NCI-H2196 (cell line): ENCODE data around the gene TANGO2.

Source experiments
- DNase-seq: peaks from one replicate; lab custom pipeline; 2025; ENCODE audit not compliant: unreplicated experiment; lab: John Stamatoyannopoulos, UW

TANGO2 gene

DNA sequence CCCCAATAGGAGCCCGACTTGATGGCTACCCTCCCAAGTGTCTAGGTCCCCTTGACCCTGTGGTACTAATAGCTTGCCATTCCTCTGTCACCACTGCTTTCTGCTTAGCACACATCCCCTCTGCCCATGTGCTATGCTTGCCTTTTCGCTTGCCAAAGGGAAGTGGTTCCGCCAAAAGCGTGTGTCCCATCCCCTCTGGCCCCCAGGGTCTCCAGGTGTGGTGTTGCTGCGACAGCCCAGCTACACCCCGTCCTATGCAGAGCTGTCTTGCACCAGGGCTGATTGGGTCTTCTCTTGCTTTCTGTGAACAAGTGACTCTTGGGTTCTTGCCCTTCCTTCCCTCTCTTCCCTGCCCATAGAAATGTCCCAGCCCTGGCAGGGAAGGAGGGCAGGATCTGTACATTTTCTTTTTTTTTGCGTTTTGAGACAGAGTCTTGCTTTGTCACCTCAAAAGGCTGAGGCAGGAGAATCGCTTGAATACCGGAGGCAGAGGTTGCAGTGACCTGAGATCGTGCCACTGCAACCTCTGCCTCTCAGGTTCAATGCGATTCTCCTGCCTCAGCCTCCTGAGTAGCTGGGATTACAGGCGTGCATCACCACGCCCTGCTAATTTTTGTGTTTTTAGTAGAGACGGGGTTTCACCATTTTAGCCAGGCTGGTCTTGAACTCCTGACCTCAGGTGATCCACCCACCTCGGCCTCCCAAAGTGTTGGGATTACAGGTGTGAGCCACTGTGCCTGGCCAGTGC is 3.9 kb downstream of the TANGO2 start:
- DNase-seq = no peak

DNA sequence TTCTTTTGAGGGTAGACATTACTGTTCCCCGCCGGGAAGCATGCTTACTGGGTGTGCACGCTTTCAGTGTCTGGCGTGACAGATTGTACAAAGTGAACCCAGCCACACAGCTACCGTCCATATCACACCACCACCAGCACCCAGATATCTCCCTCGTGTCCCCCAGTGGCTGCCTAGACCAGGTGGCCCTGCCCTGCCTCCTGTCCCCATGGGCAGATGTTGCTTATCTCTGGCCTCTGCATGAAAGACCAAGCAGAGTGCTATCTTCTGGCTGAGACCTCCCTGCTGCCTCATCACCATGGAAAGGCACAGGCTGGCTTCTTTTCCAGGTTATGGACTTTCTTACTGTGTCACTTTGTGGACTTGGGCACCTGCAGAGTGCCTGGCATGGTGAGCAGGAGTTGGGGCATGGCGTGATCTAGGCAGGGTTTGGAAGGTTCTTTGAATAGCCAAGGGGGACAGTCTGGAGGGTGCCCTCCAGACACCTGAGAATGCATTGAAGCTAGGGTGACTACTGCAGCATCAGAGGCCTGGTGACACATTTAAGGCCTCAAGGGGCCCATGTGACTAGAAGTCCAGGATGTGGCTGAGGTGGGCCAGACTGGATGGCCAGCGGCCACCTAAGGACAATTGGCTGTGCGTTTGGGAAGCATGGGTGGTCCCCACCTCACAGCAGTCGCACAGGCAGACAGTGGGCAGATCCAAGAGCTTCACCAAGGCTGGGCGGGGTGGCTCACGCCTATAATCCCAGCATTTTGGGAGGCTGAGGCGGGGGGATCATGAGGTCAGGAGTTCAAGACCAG is 4.7 kb downstream of the TANGO2 start:
- DNase-seq = no peak

DNA sequence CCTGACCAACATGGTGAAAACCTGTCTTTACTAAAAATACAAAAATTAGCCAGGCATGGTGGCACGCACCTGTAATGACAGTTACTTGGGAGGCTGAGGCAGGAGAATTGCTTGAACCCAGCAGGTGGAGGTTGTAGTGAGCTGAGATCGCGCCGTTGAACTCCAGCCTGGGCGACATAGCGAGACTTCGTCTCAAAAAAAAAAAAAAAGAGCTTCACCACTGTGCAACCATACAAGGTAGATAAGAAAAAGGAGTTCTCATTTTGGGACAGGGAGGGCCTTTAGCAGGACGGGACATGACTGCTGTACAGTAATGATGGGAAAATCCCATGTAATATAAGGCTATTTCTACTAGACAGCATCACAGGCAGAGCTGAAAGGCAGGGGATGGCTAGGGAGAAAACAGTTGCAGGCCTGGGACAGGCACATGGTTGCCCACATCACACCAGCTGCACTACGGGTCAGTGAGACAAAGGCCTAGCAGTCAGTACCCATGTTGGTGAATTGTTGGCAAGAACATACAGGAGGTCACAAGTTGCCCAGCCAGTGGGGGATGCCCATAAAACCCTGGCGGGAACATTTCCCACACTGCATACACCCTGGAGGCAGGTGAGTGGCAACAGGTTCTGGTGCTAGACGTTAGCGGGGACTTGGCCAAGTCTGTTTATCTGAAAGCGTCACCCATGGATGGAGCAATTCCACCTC is 5.4 kb downstream of the TANGO2 start:
- no peak for DNase-seq

DNA sequence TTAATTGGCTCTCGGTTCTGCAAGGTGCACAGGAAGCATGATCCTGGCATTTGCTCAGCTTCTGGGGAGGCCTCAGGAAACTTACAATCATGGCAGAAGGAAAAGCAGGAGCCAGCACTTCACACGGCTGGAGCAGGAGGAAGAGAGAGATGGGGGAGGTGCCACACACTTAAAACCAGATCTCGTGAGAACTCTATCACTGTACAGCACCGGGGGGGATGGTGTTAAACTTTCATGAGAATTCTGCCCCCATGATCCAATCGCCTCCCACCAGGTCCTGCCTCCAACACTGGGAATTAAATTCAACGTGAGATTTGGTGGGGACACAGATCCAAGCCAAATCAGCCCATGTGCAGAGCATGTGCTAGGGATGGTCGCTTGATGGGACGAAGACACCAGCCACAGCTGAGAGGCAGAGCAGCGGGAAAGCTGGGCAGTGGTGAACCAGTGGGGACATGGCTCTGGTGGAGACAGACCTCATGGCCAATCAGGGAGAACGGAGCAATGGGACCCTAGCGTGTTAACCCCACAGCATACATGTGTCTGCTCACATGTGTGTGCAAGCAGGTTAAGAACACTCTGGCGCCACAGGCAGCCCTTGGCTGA is 6.2 kb downstream of the TANGO2 start:
- no peak for DNase-seq

DNA sequence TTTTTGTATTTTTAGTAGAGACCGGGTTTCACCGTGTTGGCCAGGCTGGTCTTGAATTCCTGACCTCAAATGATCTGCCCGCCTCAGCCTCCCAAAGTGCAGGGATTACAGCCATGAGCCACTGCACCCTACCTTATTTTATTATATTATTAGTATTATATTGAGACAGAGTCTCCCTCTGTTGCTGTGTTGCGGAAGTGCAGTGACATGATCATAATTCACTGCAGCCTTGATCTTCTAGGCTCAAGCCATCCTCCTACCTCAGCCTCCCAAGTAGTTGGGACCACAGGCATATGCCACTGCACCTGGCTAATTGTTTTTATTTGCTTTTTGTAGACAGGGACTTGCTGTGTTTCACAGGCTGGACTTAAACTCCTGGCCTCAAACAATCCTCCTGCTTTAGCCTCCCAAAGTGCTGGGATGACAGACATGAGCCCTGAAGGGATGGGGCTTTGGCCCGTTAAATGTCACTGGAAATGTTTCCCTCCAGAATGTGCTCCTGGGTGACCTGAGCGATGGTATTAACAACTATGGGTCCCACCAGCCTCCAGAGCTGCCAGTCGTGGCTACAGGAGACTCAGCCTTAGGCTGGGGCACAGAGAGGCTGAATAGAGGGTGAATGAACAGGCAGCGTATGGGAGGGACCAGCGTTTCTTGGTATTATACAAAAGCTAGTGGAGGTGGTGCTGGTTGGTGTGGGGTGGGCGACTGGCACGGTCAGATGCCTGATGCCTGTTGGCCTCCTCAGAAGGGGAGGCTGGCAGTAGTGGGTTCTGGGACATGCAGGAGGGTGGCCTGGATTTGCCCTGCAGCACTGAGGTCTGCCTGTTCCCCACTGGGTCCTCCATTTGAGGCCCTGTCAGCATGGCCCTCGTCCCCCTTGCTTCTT is 7.3 kb downstream of the TANGO2 start:
- no peak for DNase-seq

DNA sequence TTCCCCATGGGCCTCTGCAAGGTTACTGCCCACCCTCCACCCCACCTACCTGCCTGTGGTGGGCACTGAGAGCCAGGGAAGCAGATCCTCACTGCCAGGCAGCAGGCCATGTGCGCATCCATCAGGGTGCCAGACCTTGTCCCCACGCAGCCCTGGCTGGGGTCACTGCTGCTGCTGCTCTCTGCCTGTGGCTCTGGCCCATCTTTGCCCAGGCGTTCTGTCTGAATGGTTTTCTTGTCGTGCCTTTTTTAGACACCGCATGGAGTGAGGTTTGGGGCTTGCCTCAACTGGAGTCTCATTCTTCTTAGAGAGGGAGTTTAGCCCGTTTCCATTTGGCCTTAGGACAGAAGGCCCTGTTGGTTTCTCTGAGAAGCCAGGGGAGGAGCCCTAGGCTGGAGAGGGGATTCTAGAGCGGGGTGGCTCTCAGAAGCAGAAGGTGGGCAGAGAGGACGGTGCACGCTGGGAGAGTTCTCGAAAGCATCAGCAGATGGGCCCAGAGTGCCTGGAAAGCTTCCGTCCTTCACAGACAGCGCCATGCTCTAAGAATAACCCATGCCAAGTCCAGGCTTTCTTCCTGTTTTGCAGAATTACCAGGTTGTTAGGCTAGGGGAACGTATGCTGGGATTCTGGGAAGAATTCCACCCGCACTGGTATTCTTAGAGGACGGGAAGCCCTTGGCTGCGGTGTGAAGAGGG is 8.1 kb downstream of the TANGO2 start:
- no peak for DNase-seq

DNA sequence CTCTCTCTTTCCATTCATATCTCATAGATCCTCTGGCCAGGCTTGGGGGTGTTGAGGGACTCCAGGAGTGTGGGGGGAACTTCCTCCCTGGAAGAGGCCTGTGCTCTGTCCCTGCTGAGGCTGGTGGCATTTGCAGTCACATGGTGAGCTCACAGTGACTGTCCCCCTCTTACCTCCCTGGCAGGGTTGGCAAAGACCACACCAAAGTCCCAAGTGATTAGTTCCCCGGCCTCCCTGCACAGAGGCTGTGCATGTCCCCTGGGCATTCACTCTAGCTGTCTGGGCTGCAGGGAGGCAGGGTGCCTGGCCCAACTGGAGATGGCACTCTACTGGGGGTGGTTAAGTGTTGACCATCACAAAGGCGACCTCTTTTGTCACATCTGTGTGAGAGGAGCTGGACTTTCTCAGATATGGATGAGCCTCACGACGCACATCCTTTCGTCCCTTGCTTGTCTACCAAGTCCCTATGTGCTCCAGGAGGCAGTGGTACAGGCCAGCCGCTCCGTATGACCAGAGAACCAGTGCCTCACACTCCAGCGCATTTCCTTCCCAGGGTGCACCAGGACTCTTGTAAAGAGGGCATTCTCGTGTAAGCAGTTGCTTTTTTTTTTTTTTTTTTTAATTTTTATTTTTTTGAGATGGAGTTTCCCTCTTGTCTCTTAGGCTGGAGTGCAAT is 8.8 kb downstream of the TANGO2 start:
- no peak for DNase-seq

DNA sequence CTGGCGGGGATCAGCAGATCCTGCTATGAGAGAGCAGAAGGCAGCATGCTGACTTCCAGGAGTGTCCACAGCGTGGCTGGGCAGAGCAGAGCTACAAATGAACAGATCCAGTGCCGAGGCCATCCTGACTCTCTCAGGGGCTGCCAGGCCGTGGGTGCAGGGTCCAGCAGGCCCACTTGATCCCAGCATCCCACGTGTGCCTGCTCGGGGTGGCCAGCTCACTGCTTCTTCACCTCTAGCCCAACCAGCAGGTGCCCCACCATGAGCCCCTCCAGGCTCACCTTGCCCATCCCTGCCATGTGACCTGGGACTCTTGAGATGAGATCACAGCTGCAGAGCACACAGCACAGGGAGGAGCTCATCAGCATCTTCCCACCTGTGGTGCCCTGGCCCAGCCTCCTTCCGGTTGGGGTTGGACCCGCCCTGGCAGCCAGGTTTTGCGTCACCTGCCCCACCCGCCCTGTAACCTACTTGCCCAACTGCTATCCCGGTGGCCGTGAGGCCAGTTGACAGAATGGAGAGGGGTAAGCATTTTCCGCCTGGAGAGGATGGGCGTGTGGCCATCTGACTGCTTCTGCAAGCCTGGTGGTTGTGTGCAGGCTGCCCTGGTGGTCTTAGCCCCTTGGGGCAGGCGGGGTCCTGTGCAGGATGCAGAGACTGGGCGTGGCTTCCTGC is 11.0 kb downstream of the TANGO2 start:
- no peak for DNase-seq

DNA sequence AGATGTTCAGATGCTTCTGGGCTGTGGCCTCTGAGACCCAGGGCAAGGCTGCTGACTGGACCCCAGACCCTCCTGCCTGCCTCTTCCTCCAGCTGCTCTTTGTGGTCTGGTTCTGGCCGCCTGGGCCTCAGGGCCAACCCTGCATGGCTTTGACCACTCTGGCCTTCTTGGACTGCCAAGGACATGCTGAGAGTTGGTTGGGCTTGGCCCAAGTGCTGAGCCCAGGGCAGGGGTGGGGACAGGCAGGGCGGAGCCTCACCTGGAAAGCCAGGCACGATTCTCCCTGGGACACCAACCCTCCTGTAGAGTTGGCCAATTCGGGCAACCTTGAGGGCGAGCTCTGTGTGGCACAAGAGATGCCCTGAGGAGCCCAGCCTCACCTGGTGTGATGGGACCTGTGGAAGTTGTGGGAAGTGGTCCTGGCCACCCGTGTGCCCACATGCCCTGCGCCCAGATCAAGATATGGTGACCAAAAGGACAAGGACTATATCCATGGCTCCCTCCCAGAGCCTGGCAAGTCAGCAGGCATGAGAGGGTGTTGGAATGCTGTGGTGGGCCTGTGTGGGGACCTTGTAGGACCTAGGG is 11.6 kb downstream of the TANGO2 start:
- no peak for DNase-seq

DNA sequence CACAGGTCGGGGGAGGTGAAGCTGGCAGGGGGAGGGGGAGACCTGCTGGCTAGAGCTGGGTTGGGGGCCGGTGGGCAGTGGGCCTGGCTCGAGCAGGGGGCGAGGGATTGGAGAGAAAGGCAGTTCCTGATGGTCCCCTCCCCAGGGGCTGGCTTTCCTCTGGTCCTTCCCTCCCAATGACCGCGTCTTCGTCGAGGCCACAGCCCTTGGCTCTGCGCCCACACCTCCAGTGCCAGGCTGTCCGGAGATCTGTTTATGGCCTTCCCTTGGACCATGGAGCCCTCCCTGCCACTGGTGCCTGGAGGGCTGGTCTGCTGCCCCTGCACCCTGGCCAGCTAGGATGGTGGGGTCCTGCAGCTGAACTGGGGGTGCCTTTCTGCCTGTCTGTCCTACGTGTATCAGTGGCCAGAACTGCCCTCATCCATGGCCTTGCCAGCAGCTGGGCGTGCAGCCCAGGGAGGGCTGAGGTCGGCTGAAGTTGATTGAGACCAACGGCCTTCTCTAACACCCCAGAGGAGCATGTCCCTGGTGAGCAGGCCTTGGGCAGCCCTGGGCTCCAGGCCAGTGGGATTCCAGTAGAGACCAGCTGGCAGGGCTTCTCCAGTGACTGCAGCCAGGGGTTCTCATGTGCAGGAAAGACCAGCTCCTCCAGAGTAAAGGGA is 12.3 kb downstream of the TANGO2 start:
- DNase-seq = peak; percentile 27

DNA sequence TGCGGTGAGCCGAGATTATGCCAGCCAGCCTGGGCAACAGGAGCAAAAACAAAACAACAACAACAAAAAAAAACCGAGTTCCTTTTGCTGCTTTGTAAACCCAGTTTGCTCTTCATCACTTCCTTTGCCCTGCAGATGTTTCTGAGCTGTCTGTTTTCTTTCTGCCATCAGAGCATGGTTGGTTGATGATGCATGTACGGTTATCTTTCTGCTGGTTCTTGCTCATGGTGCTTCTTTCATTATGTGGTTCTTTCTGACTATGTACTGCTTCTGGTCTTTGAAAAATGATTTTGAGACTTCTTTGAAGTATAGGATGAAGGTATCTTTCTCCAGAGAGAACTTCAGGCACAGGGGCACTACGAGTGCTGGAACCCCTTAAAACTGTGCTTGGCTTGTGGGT is 13.2 kb downstream of the TANGO2 start:
- no peak for DNase-seq

DNA sequence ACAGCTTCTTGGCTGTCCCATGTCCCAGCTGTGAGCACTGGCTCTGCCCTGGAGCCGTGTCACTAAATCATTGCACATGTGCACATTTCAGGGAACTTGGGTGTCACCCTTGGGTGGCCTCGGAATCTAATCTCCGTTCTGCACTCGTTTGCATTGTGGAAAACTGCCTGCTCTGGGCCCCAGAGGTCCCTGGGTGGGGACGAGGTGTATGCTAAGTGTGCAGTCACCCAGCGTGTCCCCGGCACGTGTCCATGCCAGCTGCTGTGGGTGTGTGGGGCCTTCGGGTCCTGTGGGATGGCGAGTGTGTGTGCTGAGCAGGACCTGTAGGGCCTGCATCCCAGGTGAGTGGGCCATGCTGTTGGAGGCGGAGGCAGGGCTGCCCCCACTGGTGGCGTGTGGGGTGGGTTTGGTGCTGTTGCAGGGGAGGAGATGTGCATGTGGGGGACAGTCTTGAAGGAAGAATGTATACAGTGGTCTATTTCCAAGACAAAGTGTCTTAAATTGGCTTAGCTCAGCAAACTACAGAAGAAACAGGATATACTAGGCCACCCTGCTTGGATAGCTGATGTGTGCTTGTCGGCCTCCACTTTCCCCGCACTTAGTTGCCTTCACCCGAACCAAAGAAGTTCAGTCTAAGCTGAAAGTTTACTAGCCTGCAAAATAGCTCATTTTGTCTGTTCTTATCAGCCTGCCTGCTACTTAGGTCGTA is 14.6 kb downstream of the TANGO2 start:
- no peak for DNase-seq

DNA sequence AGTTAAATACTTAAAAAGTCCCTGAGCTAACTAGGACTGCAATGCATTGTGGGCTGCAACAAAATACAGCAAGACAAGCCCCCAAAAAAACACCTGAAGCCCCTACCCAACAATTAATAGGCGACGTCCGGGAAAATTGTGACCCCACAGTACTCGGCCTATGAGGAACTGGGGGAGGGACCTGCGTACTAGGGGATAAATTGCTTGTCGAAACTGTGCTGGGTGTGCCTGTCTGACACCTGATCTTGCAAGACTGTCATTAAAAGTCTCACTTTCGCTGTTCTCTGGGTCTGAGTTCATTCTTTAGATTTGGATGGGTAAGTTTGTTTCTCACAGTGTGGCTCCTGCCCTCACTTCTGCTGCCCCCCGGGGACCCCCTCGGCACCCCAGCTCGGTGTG is 15.2 kb downstream of the TANGO2 start:
- DNase-seq = no peak

DNA sequence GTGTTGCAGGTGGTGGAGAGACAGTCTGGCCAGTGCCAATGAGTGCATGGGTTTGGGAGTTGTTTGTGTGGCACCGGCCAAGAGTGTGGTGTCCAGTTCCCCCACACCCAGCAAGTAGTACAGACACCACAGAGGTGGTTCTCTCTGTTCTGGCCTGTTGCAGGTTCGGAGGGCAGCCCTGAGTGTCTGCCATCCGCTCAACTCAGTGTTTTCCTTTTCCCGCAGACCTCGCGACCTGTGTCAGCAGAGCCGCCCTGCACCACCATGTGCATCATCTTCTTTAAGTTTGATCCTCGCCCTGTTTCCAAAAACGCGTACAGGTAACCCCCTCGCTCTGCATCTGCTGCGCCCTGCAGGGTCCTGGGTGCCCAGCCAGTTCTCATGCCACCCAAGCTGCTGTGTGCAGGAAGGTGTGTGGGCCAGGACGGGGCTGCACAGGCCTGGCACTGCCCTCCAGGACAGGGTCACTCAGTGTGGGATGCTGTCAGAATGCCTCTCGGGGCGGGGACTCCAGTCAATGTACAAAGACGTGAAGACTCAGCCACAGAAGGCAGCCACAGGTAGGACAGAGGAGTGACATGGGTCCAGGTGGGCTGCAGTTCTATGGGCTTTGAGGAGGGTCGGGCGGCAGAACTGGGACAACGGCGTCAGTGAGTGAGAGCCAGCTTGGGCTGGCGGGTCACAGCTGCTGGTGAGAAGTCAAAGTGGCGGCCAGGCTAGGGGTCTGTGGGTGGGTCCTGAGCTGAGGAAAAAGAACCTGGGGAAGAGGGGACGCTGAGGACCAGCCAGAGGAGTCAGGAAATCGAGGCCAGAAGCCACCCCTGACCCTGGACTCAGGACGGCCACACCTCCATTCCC is 15.9 kb downstream of the TANGO2 start:
- no peak for DNase-seq

DNA sequence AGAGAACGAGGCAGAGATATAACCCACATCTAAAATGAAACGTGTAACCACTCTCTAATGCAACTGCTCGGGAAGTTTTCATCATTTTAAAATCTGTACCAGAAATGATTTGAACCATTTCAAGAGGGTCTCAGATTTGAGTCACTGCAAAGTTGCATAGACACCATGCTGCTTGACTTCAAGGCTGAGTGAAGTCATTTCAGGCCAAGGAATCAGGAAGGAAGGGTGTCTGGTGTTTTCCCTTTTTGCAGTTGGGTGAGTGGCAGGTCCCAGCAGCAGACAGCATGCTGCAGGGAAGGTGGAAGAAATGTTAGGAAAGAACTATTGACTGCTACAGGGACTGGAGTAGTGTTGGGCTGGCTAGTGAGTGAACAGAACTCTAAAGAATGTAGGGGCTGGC is 16.5 kb downstream of the TANGO2 start:
- DNase-seq = no peak

DNA sequence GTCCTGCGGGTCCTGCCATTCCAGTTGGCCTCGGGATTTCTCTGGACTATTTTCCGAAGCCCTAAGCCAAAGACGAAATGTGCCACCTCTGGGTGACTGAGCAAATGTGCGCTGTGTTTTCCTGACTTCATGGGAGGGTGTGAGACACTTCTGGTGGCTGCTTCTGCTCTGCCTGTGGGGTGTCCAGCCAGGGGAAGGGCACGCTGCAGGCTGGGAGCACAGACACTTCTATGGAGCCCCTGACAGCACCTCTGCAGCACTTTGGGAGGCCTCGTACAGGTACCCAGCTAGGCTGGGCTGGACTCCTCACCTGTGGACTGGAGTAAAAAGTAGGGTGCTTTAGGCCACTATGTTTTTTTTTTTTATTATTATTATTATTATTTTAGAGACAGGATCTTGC is 17.7 kb downstream of the TANGO2 start:
- no peak for DNase-seq
